ENCODE data around the gene TANC1. TPM values are rescaled to one million over a fixed set of nuclear protein-coding genes. Genes with fewer than 3 reads are reported as not detected.

The TANC1 gene
- polyA plus RNA-seq, 1 donor from 2014 or later: 0.37 TPM

- Histone ChIP-seq H3K9me3 (ENCODE audit: low read length) (no peaks in the 10 kb centered on the region), H3K4me2 (ENCODE audit: low read length) (no peak overlapping the region), H3K27ac (ENCODE audit: low read length) (no peak overlapping the region), H4K20me1 (ENCODE audit: insufficient read depth) (no peaks in the 10 kb centered on the region), H3K27me3 (ENCODE audit: insufficient read depth, low read depth, low read length) (no peaks in the 10 kb centered on the region), H3K79me2 (replicated peaks; ENCODE audit: insufficient read depth, low read length) (no peaks in the 10 kb centered on the region), H3K9ac (ENCODE audit: low read length) (no peak overlapping the region), H2AFZ (ENCODE audit: low read depth, low read length) (no peak overlapping the region), H3K4me3 (ENCODE audit: low read length) (no peak overlapping the region), H3K9me2 (ENCODE audit: insufficient read depth, low read length) (no peaks in the 10 kb centered on the region), H3F3A (ENCODE audit: insufficient read depth, low read length, poor library complexity, severe bottlenecking) (no peaks in the 10 kb centered on the region), H3K36me3 (ENCODE audit: insufficient read depth, low read length) (no peaks in the 10 kb centered on the region)
- TF ChIP-seq SMC3 (conservative IDR thresholded peaks at IDR 0.05; ENCODE audit: poor library complexity) (no peak), POLR2AphosphoS5 (IDR thresholded peaks at IDR 0.05) (no peak), EP300 (conservative IDR thresholded peaks at IDR 0.05; ENCODE audit: poor library complexity, severe bottlenecking) (no peak), REST (IDR thresholded peaks at IDR 0.05; ENCODE audit: borderline replicate concordance) (no peak), RAD21 (conservative IDR thresholded peaks at IDR 0.05) (no peak), EZH2 (IDR thresholded peaks at IDR 0.05; ENCODE audit: borderline replicate concordance, insufficient read depth, low read length, poor library complexity, severe bottlenecking) (no peak), TAF1 (IDR thresholded peaks at IDR 0.05; ENCODE audit: low read depth) (no peak), MXI1 (conservative IDR thresholded peaks at IDR 0.05; ENCODE audit: poor library complexity, severe bottlenecking) (no peak)
- TF ChIP-seq, protein P1, sequence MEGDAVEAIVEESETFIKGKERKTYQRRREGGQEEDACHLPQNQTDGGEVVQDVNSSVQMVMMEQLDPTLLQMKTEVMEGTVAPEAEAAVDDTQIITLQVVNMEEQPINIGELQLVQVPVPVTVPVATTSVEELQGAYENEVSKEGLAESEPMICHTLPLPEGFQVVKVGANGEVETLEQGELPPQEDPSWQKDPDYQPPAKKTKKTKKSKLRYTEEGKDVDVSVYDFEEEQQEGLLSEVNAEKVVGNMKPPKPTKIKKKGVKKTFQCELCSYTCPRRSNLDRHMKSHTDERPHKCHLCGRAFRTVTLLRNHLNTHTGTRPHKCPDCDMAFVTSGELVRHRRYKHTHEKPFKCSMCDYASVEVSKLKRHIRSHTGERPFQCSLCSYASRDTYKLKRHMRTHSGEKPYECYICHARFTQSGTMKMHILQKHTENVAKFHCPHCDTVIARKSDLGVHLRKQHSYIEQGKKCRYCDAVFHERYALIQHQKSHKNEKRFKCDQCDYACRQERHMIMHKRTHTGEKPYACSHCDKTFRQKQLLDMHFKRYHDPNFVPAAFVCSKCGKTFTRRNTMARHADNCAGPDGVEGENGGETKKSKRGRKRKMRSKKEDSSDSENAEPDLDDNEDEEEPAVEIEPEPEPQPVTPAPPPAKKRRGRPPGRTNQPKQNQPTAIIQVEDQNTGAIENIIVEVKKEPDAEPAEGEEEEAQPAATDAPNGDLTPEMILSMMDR (IDR thresholded peaks at IDR 0.05; ENCODE audit: poor library complexity, severe bottlenecking): no peak
Measured at GRCh38 chr2:158928965-158929364, 39.5 kb upstream of the TANC1 start.

DNA sequence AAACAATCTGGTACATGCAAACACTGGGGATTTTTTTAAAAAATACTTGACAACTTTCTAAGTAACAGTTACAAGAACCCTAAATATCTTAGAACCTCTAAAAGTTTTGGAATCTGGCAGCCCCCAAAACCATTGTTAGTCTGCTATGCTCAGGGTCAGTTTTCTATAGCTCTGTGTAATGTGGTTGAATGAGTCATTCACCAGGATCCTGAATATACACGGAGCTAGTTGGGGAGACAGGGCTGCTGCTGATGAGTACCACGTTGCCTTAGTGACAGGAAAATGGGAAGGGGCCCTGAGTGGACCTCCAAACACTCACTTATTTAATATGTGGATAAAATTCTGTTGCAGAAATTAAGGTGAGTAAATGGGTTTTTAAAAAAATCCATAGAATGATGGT lies 36.9 kb upstream of the TANC1 start:
- Histone ChIP-seq H3K36me3 (ENCODE audit: insufficient read depth, low read length) (no peaks in the 10 kb centered on the region), H3K27me3 (ENCODE audit: insufficient read depth, low read depth, low read length) (no peaks in the 10 kb centered on the region), H3K9ac (ENCODE audit: low read length) (no peak overlapping the region), H3K79me2 (replicated peaks; ENCODE audit: insufficient read depth, low read length) (no peaks in the 10 kb centered on the region), H2AFZ (ENCODE audit: low read depth, low read length) (no peak overlapping the region), H3K27ac (ENCODE audit: low read length) (no peak overlapping the region), H3K9me2 (ENCODE audit: insufficient read depth, low read length) (no peaks in the 10 kb centered on the region), H3K4me3 (ENCODE audit: low read length) (no peak overlapping the region), H3F3A (ENCODE audit: insufficient read depth, low read length, poor library complexity, severe bottlenecking) (no peaks in the 10 kb centered on the region), H3K4me2 (ENCODE audit: low read length) (no peak overlapping the region), H4K20me1 (ENCODE audit: insufficient read depth) (no peaks in the 10 kb centered on the region), H3K9me3 (ENCODE audit: low read length) (no peaks in the 10 kb centered on the region)
- TF ChIP-seq, protein P1 (IDR thresholded peaks at IDR 0.05; ENCODE audit: poor library complexity, severe bottlenecking): no peak
- TF ChIP-seq SMC3 (conservative IDR thresholded peaks at IDR 0.05; ENCODE audit: poor library complexity) (no peak), TAF1 (IDR thresholded peaks at IDR 0.05; ENCODE audit: low read depth) (no peak), POLR2AphosphoS5 (IDR thresholded peaks at IDR 0.05) (no peak), EP300 (conservative IDR thresholded peaks at IDR 0.05; ENCODE audit: poor library complexity, severe bottlenecking) (no peak), REST (IDR thresholded peaks at IDR 0.05; ENCODE audit: borderline replicate concordance) (no peak)

Measured in neural cell (in vitro differentiated cells).